HG03095 (cell line): ENCODE results near the gene ADGRG6.

ENCODE experiments used
- ATAC-seq: cut with Tn5 transposase; IDR thresholded peaks from one replicate; pipeline ENCODE4 v1.9.1; 2021; ENCODE audit warnings: moderate library complexity; ENCODE audit not compliant: unreplicated experiment

Gene ADGRG6

GRCh38 chr6:142374091-142374770 lies 72.4 kb downstream of the ADGRG6 start:
- no peak for ATAC-seq

GRCh38 chr6:142374965-142375733 lies 73.3 kb downstream of the ADGRG6 start:
- ATAC-seq = no peak

GRCh38 chr6:142376115-142376514 lies 74.3 kb downstream of the ADGRG6 start:
- ATAC-seq = no peak

- ATAC-seq = no peak
These were observed 75.1 kb downstream of the ADGRG6 start for GRCh38 chr6:142376800-142377496.

- no peak for ATAC-seq
These were observed 75.7 kb downstream of the ADGRG6 start for GRCh38 chr6:142377497-142377848.

- no peak for ATAC-seq
These were observed 76.5 kb downstream of the ADGRG6 start for GRCh38 chr6:142378138-142378875.

DNA sequence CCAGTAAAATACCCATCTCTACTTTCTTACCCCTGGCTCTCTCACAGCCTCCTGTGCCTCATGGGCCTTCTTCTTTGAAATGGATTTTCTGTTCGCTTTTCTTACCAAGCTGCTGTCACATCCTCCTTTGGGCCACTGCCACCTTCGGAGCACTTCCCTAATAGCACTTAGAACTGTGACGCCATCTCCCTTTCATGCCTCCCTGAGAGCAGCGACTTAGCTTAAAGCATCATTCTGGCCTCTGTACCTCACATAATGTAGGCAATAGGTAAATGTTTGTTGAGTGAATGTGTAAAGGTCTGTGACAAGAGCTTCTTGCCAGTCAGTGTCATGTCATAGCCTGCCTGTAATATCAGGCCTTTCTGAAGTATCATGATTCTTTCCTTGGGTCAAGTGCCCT lies 78.8 kb downstream of the ADGRG6 start:
- ATAC-seq = no peak

DNA sequence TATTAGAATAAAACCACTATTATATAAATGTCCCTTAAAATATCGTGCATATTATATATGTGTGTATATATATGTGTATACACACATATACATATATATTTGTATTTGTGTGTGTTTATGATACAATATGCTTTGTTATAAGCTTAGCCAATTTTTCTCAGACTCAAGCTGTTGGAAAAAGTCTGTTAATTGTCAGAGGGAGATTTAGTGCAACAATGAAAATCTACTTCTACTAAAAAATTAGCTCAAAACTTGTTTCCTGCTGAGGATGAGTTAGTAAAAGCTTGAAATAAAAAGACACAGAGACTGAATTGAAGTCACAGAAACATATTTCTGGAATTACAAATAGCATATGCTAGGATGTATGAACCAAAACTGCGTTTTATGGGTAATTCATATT lies 79.4 kb downstream of the ADGRG6 start:
- ATAC-seq = no peak

DNA sequence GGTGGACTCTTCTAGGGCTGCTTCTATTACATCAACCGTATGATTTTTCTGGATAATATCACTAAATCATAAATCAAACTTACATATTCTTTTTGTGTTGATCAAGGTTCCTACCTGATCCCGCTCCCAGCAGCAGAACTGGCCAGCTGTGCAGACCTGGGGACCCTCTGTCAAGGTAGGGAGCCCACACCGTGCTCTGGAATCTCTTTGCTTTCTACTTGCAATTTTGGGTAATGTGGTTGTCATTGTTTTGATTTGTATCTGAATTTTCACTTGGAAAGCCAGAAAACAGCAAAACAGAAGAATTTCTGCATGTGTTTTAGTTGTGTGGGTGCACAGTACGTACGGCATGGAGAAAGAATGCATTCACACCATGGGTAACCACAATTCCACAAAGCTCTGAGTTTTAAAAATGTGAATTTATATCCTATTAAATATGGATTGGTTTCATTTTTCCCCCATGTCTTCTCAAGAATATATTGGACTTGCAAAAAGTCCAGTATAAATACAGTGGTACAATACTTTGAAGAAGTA lies 80.1 kb downstream of the ADGRG6 start:
- no peak for ATAC-seq

- no peak for ATAC-seq
These were observed 82.9 kb downstream of the ADGRG6 start for GRCh38 chr6:142384519-142385254.

DNA sequence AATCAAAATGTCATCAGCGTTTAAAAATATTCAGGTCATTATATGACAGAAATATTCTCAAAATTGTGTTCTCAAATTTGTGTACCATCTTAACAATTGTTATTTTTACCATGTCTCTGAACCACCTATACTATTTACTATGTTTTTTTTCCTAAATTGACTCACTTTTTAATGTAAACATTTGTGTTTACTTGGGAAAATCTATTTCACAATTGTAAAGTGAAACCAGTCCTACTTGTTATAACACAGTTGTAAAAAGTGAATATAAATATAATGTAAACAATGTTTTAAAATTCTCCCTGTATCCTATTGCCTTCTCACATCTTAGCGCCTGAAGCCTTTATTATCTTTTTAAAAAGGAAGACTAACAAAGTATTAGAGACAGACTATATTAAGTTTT lies 83.5 kb downstream of the ADGRG6 start:
- no peak for ATAC-seq

- ATAC-seq = no peak
These were observed 84.8 kb downstream of the ADGRG6 start for GRCh38 chr6:142386657-142387056.

DNA sequence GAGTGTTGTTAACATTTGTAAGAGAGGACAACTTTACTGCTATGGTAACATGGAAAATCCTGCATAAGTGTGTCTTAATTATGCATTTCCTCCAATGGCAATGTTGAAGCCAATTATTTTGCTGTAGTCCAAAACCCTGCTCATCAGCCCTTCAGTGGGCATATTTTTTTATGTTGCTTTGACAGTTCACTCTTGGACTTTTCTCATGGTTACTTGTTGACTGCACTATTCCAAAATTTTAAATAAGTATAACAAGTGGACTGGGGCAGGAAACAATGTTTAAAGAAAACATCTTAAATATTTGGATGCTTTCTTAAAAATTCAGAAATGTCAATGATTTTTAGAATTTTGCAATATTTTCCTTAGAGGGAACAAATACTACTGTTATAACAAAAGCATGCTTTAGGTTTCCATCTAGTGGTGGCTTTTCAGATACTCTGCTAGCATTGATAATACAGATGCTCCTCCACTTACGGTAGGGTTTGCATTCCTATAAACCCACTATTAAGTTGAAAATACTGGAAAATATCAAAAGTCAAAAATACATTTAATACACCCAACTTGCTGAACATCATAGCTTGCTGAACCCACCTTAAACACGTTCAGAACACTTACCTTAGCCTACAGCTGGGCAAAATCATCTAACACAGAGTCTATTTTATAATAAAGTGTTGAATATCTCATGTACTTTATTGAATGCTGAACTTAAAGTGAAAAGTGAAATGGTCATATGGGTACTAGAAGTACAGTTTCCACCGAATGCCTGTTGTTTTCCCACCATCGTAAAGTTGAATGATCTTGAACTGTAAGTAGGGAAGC lies 86.4 kb downstream of the ADGRG6 start:
- ATAC-seq = peak; percentile 60

DNA sequence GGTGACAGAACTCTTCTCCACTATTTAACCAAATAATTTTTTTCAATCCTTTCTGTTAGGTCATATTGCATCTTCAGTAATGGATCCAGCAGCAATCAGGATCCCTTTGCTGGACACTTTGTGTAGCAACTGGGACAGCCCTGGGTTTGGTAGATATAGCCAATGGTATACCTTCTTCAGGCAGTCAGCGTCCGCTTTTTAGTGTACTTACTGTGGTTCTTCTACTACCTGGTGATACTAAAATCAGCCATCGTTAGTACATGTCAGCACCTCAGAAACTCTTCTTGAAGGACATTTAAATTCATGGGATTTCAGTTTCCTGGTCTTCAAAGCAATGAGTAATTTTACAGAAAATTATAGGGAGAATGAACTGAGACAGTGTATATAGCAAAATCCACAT lies 93.5 kb downstream of the ADGRG6 start:
- ATAC-seq = no peak

DNA sequence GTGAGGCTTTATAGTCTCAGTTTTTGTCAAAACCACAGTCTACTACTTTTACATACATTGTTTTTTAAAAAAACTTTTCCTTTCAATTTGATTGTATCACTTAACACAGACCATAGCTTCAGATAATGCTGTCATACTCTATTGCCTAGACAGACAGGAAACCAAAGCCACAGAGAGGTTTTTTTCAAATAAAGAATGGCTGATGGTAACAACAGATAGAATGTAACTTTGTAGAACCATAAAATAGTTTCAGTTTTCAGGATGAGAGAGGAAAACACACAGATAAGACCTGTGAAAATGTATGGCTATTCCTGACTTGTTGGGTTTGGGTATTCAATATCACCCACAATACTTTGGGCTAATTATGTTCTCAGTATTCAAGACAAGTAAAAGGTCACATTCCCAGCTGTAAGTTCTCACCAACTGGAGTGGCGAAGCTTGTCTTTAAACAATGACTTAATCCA lies 94.0 kb downstream of the ADGRG6 start:
- ATAC-seq = peak; percentile 86

DNA sequence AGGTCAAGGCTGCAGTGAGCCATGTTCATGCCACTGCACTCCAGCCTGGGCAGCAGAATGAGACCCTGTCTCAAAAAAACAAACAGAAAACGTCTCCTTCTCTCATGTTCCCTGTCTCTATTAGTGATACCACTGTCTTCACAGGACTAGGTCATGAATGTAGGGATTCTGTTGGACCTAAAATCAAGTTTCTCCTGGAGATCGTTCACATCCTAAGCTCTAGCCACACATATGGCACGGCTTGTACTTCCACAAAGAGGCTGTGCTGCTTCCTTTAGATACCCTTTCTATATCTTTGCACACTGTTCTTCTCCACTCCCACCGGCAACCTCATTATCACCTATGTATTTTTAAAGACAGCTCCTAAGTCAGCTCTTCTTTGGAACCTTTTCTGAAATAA lies 96.5 kb downstream of the ADGRG6 start:
- ATAC-seq = no peak

DNA sequence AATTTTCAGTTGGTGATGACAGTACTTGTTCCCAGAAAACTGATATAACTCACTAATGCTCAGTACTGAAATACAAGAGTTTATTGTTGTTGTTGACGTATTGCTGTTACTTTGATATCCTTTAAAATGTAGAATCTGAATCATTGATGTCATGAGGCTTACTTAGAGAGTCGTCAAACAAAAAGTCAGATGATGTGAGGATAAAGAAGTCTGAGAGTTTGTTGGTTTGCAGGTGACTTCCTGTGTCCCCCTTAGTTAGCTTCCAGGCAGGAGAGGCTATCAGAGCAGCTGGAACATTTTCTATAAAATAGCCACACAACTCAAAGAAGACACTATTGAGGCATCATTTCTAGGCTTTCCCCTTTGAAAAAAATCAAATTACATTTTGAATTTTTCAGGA lies 97.9 kb downstream of the ADGRG6 start:
- ATAC-seq = no peak

GRCh38 chr6:142400495-142400894 lies 98.7 kb downstream of the ADGRG6 start:
- ATAC-seq = no peak

- no peak for ATAC-seq
These were observed 100.0 kb downstream of the ADGRG6 start for GRCh38 chr6:142401838-142402237.
